Epithelial cell of proximal tubule (primary cell): Measurements from ENCODE around the gene DBR1. TPM values are rescaled to one million over a fixed set of nuclear protein-coding genes. Genes with fewer than 3 reads are reported as not detected.

ENCODE experiments used
- DNase-seq: peaks from one replicate; pipeline ENCODE4 v3.0.0-alpha.2; 2011; ENCODE audit warnings: low read depth
- H3K4me3 ChIP-seq: 2 replicates; pipeline ENCODE4 v1.5.1; 2011; ENCODE audit warnings: low read depth, mild to moderate bottlenecking, low read length
- total RNA-seq: library from RNA; depleted of rRNA; stranded (reverse); fragments of >200 nt; gene quantifications from 2 replicates; pipeline ENCODE4 v1.2.3, GENCODE V29; 2015
- TF ChIP-seq, protein P1 (sequence below): conservative IDR thresholded peaks from 2 replicates; pipeline ENCODE4 v1.5.1; 2012; ENCODE audit warnings: low read depth, mild to moderate bottlenecking, low read length

The DBR1 gene
- total RNA-seq: 11.8 and 22.4 TPM in 2 replicates

DNA sequence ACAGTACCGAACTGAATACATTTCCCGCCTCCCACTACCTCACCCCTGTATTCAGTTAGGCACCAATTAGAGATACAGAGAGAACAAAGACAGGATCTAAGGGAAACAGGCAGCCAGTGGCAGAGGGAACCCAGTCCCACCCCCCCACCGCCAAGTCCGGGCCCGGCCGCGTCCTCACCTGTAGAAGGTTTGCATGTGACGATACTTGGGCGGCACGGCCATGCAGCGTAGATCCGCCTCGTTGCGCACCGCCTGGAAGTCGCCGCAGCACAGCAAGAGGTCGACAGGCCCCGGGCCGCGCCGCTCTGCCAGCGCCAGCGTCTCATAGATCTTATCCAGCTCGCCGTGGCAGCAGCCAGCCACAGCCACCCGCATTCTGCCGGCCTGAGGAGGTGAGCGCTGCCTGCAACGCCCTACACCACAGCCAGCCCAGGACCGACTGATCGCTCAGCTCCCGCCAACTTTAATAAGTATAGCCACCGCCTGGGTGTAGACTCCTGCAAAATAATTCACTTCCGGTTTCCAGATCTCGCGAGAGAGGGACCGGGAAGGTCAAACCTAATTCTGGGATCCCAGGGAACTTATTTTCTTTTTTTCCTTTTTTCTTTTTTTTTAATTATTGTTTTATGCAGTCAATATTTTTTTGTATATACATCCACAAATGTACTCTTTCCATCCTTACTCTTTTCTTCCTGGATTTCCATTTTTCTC, at the start of gene DBR1:
DBR1 (minus strand) TSS at position 501 of the 711 bp plus-strand sequence; CDS start at position 375, 126 bp downstream.
- TF ChIP-seq, protein P1, sequence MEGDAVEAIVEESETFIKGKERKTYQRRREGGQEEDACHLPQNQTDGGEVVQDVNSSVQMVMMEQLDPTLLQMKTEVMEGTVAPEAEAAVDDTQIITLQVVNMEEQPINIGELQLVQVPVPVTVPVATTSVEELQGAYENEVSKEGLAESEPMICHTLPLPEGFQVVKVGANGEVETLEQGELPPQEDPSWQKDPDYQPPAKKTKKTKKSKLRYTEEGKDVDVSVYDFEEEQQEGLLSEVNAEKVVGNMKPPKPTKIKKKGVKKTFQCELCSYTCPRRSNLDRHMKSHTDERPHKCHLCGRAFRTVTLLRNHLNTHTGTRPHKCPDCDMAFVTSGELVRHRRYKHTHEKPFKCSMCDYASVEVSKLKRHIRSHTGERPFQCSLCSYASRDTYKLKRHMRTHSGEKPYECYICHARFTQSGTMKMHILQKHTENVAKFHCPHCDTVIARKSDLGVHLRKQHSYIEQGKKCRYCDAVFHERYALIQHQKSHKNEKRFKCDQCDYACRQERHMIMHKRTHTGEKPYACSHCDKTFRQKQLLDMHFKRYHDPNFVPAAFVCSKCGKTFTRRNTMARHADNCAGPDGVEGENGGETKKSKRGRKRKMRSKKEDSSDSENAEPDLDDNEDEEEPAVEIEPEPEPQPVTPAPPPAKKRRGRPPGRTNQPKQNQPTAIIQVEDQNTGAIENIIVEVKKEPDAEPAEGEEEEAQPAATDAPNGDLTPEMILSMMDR: no peak
- no peak for DNase-seq
- H3K4me3 ChIP-seq: peak within 1 kb of the TSS; percentile 75

DNA sequence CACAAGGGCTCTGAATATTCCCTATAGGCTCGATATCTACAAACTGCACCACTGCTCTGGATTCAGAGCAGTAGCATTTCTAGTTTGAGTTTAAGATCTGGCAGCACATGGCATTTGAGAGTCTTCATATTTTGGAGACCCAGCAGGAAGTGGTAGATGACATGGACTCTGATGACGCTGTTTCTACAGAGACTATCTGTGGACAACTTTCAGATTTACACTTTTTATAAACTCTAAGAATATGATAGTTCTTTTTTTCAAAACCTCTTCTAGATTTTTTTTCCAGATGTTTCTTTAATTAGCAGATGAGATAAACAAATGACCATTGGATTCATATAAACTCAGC, 48.2 kb upstream of the DBR1 start:
- no peak for DNase-seq
- TF ChIP-seq, protein P1: no peak
- no peak overlapping the region for H3K4me3 ChIP-seq

- DNase-seq: no peak
- H3K4me3 ChIP-seq: no peak overlapping the region
- TF ChIP-seq, protein P1: no peak
Measured at GRCh38 chr3:138222131-138222941, 47.6 kb upstream of the DBR1 start.

DNA sequence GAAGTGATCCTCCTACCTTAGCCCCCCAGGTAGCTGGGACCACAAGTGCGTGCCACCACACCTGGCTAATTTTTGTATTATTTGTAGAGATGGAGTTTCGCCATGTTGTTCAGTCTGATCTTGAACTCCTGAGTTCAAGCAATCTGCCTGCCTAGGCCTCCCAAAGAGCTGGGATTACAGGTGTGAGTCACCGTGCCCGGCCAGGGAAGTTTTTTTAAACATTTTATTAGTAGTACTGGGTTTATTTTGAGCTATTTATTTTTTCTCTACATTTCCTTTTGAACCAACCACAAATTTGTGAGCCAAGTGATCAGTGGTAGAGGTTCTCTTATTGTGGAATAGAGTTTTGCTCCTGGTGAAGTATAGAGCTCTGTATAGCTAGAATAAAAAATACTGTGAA, 46.1 kb upstream of the DBR1 start:
- no peak overlapping the region for H3K4me3 ChIP-seq
- DNase-seq: no peak
- TF ChIP-seq, protein P1: no peak

DNA sequence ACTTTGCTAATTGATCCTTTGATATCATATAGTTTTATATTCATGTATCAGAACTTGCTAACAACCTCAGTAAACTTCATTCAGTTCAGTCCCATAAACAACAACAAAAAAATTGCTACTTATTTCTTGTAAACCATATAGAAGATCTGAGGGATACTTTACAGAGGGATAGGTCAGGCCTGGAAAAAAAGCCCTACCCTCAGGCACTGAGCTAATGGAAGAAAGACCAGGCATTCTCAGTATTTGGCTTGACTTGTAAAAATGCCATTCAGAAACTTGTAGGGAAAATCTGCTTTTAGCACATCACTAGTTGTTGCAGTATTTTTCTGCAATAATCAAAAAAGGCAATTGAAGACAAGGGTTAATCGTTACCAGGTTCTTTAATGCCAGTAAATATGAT, 45.5 kb upstream of the DBR1 start:
- TF ChIP-seq, protein P1: no peak
- no peak overlapping the region for H3K4me3 ChIP-seq
- no peak for DNase-seq

DNA sequence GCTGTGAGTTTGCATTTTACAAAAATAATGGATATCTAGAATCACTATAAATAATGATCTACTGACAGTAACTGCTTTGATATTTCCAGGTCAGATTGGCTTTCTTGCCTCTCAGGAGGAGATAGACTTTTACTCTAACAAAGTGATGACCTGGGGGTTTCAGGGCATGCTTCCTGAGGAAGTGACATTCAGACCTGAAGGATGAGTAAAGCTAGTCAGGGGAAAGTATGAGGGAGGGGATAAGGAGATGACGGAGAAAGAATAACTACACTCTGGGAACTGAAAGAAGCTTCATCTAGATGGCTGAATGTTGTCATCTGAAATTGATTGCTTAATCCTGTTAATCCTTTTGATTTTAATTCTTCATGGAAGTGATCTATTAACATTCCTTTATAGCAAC, 44.5 kb upstream of the DBR1 start:
- no peak overlapping the region for H3K4me3 ChIP-seq
- DNase-seq: no peak
- TF ChIP-seq, protein P1: no peak
